Measurements from ENCODE around the gene STK17A.
"Not testable (repeated sequence)": the region's sequence is repeated elsewhere in the genome, so short reads cannot be mapped to it uniquely, and the experiment has no call there.

The STK17A gene

GRCh38 chr7:43589728-43590127 lies 6.8 kb downstream of the STK17A start:
- TF ChIP-seq CTCF (IDR thresholded peaks at IDR 0.05; ENCODE audit: low read depth, low read length) = no peak
- no peak overlapping the region for H3K4me3 ChIP-seq (ENCODE audit: low read depth, low read length)

- no peak overlapping the region for H3K4me3 ChIP-seq (ENCODE audit: low read depth, low read length)
- TF ChIP-seq CTCF (IDR thresholded peaks at IDR 0.05; ENCODE audit: low read depth, low read length) = no peak
Measured at GRCh38 chr7:43590862-43591557, 8.1 kb downstream of the STK17A start.

- TF ChIP-seq CTCF (IDR thresholded peaks at IDR 0.05; ENCODE audit: low read depth, low read length) = no peak
- H3K4me3 ChIP-seq (ENCODE audit: low read depth, low read length) = no peak overlapping the region
Measured at GRCh38 chr7:43591558-43592180, 8.8 kb downstream of the STK17A start.

GRCh38 chr7:43592326-43592725 lies 9.4 kb downstream of the STK17A start:
- TF ChIP-seq CTCF (IDR thresholded peaks at IDR 0.05; ENCODE audit: low read depth, low read length) = no peak
- H3K4me3 ChIP-seq (ENCODE audit: low read depth, low read length) = no peak overlapping the region

- no peak for TF ChIP-seq CTCF (IDR thresholded peaks at IDR 0.05; ENCODE audit: low read depth, low read length)
- H3K4me3 ChIP-seq (ENCODE audit: low read depth, low read length) = no peak overlapping the region
Measured at GRCh38 chr7:43593010-43593409, 10.1 kb downstream of the STK17A start.

GRCh38 chr7:43594020-43594419 lies 11.1 kb downstream of the STK17A start:
- no peak overlapping the region for H3K4me3 ChIP-seq (ENCODE audit: low read depth, low read length)
- TF ChIP-seq CTCF (IDR thresholded peaks at IDR 0.05; ENCODE audit: low read depth, low read length) = no peak

GRCh38 chr7:43596426-43596825 lies 13.5 kb downstream of the STK17A start:
- H3K4me3 ChIP-seq (ENCODE audit: low read depth, low read length) = not testable (repeated sequence)

All from WI38 (cell line).